GM21381 (cell line): ENCODE measurements around the gene FAM200A.
"Not testable (repeated sequence)": the region's sequence is repeated elsewhere in the genome, so short reads cannot be mapped to it uniquely, and the experiment has no call there.

Source experiments
- ATAC-seq: cut with Tn5 transposase; IDR thresholded peaks from one replicate; pipeline ENCODE4 v1.9.1; 2021; ENCODE audit warnings: mild to moderate bottlenecking, moderate library complexity; ENCODE audit not compliant: unreplicated experiment

Gene FAM200A

GRCh38 chr7:99504603-99505323, 47.2 kb downstream of the FAM200A start, which contains the start of gene ZKSCAN5:
ZKSCAN5 (plus strand) TSS chr7:99504662; CDS start chr7:99506045, 1,383 bp downstream.
- ATAC-seq: peak; percentile 75

- ATAC-seq: no peak
Measured at GRCh38 chr7:99504281-99504602, 47.7 kb downstream of the FAM200A start.

- ATAC-seq: not testable (repeated sequence)
Measured at GRCh38 chr7:99501236-99501635, 50.7 kb downstream of the FAM200A start.

- no peak for ATAC-seq
Measured at GRCh38 chr7:99500637-99501009, 51.3 kb downstream of the FAM200A start.

- ATAC-seq: peak; percentile 39
Measured at GRCh38 chr7:99499721-99500636, 51.9 kb downstream of the FAM200A start, which contains the start of gene ZNF394. ZNF394 (minus strand) TSS chr7:99500281; CDS start chr7:99500093, 188 bp downstream.

GRCh38 chr7:99499371-99499720, 52.6 kb downstream of the FAM200A start:
- ATAC-seq: peak; percentile 7

GRCh38 chr7:99498546-99498944, 53.4 kb downstream of the FAM200A start:
- ATAC-seq: no peak

GRCh38 chr7:99497766-99498545, 54.0 kb downstream of the FAM200A start:
- no peak for ATAC-seq
